ENCODE measurements around the gene LTBP3.

Gene LTBP3

DNA sequence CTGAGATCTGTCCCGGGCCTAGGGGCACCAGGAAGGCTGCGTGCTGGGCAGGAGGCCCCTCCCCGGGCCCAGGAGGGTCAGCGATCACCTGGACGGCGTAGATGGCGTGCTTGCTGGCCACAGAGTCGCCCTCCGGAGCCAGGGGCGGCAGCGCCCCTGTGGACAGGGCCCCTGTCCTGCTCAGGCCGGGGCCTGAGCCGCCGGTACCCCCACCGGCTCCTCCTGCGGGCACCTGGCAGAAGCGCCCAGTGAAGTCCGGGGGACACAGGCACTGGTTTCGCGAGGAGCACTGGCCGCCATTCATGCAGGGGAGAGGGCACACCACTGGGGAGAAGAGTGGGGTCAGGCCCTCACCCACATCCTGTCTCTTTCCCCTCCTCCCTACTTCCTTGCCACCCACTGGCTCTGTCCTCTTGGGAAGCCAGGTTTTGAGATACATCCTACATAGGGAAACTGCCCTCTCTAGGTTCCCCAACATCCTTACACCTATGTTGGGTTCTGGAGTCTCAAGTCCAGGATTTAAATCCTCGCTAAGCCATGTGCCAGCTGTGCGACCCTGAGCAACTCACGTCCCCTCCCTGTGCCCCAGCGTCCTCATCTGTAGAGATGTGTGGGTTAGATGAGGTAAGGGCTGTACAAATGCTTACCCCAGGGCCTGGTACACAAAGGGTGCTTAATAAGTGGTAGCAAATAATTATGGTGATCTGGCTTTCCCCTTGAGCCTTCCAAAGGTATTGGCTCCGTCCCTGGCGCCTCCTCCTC is 3.9 kb downstream of the LTBP3 start:
- no peak for DNase-seq (ENCODE audit: low read depth)

DNA sequence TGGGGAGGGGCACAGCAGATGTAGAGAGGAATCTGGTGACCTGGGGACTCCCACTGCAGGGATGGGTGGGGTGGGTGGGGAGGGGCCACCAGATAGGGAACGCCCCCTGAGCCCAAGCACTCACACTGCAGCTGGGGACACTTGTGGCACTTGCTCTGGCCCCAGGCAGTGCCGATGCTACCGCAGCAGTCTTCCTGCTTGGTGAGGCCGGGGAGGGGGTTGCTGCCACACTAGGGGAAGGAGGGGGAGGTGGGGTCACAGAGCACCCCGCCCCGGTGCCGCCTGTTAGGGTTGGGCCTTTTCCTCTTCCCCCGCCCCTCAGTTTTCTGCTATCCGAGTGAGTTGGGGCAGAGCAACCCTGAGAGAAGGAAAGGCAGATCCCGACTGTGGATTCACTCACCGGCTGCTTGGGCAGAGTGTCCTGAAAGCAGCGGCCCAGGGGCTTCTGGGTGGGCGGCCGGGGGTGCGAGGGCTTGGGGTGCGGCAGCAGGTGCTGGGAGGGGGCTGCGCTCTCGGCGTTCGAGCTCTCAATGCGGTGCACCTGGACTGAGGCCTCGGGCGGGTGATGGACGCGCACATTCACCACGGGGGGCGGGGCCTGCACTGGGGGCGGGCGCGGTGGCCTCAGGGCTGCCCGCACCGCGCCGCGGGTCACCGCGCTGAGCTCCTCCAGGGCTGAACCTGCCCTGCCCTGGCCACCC is 4.7 kb downstream of the LTBP3 start:
- DNase-seq (ENCODE audit: low read depth) = no peak

DNA sequence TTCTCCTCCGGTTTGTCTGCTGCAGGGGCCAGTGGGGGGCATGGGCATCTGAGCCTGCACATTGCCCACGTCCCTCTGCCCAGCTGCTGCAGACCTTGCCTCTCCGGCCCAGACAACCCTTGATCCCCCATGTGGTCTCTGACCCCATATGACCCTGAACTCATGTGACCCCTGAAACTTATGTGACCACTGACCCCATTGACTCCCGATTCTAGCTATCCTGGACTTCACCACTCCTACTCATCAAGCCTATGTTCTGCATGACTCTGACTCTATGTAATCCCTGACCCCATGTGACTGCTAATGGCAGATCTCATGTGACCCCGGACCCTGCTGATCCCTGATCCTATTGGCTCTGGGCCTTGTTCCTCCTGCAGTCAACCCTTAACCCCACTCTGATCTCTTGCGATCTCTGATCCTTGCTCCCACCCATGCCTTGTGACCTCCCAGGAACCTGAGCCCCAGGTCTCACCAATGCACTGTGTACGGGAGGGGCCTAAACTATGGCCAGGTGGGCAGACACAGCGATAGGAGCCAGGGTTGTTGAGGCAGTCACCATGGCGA is 5.7 kb downstream of the LTBP3 start:
- no peak for DNase-seq (ENCODE audit: low read depth)

DNA sequence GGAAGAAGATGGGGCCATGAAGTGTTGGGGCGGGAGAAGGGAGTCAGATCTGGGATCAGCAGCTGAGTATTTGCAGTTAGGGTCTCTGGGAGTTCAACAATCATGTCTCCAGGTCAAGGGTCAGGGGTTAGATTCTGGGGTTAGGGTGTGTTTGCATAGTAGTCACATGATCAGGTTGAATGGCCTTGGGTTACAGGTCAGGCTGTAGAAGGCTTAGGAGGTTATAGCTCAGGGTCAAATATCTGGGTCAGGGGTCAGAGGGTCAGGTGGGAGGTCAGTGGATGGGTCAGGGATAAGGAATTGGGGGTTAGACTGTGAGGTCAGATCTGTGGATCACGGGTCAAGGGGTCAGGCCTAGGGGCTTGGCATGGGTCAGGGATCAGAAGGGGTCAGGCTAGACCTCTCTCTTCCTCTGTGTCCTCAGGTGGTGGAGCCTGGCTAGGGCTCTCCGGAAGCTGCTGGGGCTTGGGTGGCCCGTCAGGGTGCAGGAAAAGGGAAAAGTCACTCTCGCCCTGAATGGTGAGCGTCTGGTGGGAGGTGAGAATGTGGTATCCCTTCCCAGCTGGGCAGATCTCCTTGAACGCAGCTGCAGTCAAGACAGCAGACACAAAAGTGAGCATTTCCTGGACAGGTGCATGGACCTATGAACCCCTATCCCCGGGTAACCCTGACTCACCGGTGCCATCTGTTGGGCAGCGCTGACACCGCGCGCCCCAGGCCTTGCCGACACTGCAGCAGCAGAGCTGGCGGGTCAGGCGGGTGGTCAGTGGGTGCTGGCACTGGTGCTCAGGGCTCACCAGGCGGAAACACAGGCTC is 6.4 kb downstream of the LTBP3 start:
- DNase-seq (ENCODE audit: low read depth) = peak; percentile 45

DNA sequence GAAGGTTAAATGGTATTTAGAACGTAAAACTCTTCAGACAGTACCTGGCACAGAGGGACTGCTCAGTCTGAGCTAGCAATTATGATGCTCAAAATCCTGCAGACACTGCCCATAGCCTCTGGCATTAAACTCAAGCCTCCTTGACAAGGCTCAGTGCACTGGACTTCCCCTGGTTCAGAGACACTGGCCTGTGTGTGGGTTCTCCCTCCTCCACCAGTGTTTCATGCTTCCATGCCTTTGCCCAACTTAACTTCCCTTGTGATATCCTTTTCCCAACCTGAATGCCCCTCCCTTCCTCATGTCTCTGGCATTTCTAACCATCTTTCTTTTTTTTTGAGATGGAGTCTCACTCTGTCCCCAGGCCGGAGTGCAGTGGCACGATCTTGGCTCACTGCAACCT is 9.1 kb downstream of the LTBP3 start:
- DNase-seq (ENCODE audit: low read depth) = no peak

DNA sequence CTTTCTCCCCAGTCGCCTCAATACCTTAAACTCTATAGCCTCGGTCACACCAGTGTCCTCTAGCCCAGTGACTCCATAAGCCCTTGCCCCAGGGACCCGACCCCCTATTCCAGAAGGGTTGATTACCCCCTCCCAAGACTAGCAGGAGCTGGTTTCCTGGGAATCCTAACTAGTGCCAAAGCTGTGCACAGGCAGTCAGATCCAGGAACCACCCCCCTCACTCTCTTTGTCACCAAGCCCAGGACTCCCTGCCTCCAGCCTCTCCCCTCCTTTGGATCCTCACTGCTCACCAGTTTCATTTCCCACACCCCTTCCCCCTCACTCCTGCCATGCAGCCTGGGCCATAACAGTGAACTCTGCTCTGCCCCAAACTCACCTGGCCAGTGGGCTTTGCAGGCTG is 9.8 kb downstream of the LTBP3 start:
- no peak for DNase-seq (ENCODE audit: low read depth)

DNA sequence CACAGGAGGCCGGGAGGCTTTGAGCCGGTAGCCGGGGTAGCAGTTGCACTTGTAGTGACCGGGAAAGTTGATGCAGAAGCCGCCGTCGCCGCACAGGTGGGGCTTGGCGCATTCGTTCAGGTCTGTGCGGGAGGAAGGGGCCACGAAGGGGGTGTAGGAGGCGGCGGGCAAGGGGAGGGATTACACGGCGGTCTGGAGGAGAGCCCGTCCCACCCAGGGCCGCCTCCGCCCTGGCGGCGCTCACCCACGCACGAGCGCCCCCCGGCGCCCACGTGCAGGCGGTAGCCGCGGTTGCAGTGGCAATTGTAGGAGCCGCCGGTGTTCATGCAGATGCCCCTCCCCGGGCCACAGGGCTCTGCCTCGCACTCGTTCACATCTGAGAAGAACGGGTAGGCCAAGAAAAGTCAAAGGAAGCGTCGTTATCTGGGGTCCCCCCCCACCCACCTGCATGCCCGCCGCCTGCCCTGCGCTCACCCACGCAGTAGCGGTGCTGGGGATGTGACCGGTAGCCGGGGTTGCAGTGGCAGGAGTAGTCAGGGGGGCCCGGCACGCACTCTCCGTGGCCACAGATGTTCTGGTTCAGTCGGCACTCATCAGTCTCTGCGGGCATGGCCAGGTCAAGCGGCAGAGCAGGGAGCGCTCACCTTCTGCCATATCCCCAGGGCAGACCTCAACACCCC is 10.6 kb downstream of the LTBP3 start:
- no peak for DNase-seq (ENCODE audit: low read depth)

DNA sequence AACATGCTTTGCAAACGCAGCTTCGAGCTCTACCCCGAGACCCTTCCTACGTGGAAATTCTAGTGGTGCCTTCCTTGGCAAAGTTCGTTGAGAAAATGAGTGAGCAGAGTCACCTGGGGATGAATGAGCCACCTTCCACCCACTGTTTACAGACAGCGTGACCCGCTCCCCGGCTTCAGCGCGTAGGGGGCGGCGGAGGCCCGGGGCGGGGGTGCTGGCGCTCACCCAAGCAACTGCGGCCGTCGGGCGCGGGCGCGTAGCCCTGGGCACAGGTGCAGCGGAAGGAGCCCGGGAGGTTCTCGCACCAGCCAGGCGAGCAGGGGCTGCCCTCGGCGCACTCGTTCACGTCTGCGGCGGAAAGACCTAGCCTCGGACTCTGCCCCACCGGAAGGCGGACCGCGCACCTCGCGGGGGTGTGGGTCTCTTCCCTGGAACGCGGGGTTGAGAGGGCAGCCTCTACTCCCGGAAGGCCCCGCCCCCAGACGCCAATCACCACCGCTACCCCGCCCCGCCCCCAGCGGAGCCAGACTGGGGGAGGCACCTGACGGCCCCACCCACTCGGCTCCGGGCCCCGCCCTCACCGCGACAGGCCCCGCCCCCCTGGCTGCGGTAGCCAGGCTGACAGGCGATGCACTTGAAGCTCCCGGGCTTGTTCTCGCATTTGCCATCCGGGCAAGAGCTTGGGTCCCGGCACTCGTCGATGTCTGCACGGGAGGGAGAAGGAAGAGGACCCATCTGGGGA is 11.8 kb downstream of the LTBP3 start:
- DNase-seq (ENCODE audit: low read depth) = peak; percentile 63

DNA sequence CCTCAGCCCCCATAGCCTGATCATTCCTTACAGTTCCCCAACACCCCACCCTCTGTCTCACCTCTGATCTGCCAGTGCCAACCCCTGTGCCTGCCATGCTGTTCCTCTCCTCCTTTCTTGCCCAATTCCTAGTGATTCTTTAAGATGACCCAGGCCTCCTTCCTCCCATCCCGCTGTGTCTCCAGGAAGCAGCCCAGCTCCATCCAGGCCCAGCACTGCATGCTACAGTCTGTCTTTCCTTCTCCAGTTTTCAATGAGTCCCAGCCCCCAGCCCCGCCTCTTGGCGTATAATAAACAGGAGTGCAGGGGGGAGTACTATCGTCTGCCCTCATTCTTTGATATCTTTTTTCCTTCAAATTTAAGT is 12.3 kb downstream of the LTBP3 start:
- DNase-seq (ENCODE audit: low read depth) = no peak

DNA sequence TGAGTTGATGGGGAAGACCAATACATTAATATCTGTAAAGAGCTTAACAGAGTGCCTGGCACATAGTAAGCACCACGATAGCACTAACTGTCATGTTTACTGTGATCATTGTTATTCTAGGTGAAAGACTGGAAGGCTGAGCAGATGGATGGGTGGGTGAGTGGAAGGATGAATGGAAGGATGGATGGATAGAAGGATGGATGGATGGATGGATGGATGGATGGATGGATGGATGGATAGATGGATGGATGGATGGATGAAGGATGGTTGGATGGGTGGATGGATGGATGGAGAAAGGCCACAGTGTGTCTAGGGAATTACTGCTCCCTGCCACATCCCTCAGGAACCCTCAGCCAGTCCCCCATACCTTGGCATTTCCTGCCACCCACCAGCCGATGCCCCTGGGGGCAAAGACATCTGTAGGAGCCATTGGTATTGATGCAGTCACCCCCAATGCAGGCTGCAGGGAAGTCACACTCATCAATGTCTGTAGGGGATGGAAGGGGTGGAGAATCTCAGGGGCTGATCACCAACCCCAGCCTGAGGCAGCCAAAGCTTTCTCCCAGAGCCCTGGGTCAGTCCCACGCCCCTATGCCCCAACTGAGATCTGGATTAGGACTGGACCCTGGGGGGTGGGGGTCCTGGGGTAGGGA is 15.3 kb downstream of the LTBP3 start:
- DNase-seq (ENCODE audit: low read depth) = no peak

DNA sequence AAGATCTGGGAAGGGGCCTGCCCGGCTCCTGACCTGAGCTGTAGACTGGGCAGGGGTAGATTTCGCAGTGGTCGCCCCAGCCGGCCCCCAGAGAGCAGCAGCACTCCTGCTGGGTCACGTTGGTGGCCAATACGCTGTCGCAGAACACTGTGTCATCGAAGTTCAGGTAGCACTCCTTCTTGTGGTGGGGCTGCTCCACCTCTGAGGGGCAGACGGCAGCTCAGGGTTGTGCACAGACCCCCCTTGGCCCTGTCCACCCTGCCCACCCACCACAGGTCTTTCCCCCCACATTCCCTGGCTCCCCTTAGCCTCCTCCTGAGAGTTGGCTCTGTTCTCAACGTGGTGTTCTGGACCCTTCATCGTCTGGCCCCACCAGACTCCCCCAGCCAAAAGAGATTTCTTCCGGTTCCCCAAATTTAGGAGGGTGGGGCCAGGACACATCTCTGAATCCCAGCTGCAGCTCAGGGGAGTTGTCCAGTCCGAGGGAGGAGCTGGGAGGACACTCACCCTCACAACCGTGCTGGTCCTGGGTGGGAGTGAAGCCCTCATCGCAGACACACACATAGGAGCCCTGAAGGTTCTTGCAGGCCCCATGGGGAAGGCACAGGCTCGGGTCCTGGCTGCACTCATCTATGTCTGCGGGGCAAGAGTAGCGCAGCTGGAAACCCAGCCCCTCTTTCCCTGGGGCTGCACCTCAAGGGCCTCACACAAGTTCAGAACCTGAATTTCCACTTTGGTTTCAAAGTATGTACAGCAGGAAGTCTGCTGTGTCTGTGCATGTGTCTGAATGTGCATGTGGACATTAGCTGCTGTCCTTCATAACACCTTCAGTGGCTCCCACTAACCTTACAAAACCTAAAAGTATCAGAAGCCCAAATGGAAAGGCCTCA is 16.8 kb downstream of the LTBP3 start:
- DNase-seq (ENCODE audit: low read depth) = no peak

DNA sequence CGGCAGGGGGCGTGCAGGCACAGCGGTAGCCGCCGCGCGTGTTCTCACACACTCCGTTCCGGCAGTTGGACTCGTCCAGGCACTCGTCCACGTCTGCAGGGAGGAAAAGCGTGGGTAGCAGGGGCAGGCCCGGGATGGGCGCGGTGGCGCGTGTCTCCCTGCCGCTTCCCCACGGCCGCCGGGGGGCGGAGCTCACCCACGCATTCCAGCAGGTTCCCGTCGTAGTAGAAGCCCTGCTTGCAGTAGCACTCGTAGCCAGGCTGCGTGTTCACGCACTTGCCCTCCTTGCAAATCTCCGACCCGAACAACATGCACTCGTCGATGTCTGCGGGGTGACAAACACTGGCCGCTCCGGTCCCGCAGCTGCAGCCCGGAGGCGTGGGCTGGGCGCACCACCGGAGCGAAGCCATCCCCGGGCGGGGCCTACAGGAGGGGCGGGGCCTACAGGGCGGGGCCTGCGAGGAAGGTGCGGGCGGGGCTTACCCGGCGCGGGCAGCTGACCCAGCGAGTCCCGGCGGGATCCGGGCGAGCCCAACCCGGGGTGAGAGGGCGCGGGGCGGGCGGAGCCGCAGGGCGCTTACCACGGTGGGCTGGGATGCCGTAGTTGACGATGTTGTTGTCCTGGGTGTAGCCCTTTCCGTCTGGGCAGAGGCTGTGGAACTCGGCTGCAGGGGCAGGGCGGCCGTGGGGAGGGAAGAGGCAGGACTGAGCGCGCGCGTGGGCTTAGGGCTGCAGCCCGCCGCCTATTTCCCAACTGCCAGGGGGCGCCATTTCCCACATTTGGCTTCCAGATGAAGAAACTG is 17.7 kb downstream of the LTBP3 start:
- DNase-seq (ENCODE audit: low read depth) = peak; percentile 84

DNA sequence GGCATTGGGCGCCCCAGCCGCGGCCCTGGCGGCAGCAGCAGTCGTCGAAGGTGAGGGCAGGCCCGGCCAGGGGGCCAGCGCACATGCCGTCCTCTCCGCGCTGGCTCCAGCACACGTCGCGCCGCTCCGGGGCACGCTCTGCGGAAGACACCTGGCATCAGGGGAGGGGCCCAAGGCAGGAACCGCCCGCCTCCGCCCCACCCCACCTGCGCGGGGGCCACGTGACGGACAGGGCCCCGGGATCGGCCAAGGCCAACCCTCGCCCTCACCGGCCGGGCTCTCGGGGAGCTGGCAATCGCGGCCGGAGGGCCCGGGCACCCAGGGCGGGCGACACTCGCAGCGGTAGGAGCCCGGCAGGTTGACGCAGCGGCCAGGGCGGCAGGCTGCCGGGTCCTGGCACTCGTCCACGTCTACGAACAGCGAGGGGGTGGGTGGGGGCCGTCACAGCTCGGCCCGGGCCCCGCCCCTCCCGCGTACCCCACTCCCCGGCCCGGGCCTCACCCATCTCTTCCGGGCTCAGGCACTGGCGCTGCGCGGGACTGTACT is 18.3 kb downstream of the LTBP3 start:
- DNase-seq (ENCODE audit: low read depth) = no peak

DNA sequence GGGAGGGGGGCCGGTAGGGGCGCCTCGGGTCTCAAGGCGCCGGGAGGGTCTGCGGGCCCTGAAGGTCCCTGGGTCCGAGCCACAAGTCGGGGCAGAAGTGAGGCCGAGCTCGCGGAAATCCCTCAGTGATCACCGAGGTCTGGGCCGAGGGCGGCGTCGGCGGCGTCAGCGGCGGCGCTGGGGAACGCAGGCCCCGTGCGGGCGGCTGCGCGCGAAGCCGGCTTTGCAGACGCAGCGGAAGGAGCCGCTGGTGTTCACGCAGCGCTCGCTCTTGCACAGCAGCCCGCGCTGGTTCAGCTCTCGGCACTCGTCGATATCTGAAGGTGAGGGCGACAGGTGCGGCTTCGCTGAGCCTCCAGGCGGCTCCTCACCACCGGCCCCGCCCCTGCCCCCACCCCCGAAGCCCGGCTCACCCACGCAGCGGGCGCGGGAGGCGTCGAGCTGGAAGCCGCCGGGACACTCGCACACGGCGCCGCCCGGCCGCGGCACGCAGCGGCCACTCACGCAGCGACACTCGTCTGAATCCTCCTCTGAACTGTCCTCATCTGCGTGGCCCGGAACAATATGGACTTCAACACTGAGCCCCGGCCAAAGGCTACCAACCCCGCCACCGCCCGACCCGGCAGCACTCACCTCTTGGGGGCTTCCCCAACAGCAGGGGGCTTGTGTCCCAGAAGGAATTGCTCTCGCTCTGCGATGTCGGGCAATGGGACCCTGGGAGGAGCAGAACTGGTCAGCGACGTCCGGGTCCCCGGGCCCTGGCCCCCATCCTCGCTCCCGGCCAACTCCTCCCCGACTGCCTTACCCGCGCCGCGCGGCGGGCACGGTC is 19.0 kb downstream of the LTBP3 start:
- DNase-seq (ENCODE audit: low read depth) = peak; percentile 32

DNA sequence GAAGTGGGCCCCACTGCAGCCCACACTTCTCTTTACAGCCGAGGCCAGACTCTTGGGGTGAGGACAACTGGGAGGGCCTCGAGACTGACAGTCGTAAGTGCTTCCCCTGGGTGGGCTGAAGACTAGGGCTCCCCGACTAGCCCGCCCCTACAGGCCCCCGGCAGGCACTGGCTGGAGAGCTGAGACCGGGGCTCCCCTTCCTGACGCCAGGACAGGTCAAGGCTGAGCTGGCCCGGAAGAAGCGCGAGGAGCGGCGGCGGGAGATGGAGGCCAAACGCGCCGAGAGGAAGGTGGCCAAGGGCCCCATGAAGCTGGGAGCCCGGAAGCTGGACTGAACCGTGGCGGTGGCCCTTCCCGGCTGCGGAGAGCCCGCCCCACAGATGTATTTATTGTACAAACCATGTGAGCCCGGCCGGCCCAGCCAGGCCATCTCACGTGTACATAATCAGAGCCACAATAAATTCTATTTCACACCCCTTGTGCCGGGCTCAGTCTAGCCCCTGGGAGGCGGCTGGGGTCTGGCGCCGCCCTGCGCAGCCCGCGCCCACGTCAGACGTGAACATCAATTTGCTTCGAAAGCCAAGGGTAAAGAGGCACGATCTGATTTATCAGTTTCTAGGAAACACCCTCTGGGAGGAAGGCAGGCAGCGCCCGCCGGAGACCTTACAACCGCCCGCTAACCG is 19.8 kb downstream of the LTBP3 start:
- no peak for DNase-seq (ENCODE audit: low read depth)

DNA sequence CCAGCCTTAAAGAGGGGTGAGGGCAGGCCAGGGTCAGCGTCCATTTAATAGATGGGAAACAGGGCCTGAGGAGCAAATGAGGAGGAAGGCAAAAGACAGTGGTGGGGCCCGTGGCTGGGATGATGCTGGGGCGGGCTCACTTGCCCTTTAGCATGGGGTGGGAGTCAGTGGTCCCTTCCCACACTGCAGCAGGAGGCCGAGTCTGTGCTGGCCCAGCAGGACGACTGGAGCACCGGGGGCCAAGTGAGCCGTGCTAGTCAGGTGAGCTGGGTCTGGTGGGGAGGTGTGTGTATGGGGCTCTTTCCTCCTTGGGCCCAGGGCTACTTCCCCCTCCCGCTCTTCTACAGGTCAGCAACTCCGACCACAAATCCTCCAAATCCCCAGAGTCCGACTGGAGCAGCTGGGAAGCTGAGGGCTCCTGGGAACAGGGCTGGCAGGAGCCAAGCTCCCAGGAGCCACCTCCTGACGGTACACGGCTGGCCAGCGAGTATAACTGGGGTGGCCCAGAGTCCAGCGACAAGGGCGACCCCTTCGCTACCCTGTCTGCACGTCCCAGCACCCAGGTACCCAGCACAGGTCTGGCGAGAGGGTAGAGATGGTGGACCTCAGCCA is 20.4 kb downstream of the LTBP3 start:
- no peak for DNase-seq (ENCODE audit: low read depth)

DNA sequence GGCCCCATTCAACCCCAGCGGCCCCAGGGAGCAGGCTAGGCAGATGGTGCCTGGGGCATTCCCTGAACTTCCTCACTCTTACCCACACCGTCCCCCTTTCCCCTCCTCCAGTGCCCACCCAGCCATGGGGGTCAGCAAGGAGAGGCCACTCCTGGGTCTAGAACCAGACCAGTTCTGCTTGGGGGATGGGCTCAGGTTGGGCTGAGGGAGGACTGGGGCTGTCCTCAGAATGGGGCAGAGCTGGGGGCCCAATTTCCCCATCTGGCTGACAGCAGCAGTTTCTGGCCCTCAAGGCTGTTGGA is 20.9 kb downstream of the LTBP3 start:
- DNase-seq (ENCODE audit: low read depth) = no peak

Measured in amniotic epithelial cell (primary cell).